ENCODE measurements around the gene UNC50. TPM values are rescaled to one million over a fixed set of nuclear protein-coding genes. Genes with fewer than 3 reads are reported as not detected.

UNC50 gene
- total RNA-seq, 4 donors from 2014 or later: 32.9 to 56.4 (median 49.7) TPM

DNA sequence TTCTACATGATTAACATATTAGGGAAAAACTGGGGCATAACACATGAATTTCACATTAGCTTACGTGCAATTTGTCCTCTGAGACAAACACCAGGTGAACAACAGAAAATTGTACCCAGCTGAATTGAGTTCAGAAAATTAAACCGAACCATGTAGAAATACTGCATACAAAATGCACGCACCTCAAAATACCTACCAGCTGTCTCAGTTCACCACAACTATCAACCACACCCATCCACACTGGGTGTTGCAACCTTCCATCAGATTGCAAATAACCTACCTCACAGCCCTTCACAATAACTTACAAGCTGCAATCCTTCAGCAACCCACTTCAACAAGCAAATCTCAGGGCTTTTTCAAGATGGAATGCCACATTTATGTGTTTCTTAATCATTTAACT lies 55.9 kb downstream of the UNC50 start:
- ATAC-seq (ENCODE audit: low FRiP score): no peak
- no peak for DNase-seq (ENCODE audit: low spot score)
- TF ChIP-seq, protein P1, sequence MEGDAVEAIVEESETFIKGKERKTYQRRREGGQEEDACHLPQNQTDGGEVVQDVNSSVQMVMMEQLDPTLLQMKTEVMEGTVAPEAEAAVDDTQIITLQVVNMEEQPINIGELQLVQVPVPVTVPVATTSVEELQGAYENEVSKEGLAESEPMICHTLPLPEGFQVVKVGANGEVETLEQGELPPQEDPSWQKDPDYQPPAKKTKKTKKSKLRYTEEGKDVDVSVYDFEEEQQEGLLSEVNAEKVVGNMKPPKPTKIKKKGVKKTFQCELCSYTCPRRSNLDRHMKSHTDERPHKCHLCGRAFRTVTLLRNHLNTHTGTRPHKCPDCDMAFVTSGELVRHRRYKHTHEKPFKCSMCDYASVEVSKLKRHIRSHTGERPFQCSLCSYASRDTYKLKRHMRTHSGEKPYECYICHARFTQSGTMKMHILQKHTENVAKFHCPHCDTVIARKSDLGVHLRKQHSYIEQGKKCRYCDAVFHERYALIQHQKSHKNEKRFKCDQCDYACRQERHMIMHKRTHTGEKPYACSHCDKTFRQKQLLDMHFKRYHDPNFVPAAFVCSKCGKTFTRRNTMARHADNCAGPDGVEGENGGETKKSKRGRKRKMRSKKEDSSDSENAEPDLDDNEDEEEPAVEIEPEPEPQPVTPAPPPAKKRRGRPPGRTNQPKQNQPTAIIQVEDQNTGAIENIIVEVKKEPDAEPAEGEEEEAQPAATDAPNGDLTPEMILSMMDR (IDR thresholded peaks at IDR 0.05): no peak

DNA sequence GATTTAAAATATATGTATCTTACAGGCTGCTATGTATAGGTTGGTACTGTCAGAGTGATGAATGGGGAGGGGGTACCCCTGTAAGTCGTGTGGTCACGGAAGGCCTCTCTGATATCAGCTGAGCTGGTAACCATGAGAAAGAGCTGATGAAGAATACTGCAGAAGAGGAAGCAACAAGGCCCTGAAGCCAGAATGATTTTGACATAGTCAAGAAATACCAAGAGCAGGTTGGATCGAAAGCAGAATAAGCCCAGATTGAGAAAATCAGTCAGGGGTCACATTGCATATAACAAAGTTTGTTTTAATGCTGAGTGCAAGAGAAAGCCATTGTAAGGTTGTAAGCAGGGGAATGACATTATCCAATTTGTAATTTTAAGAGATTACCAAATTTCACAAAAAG lies 57.3 kb downstream of the UNC50 start:
- TF ChIP-seq, protein P1 (IDR thresholded peaks at IDR 0.05): no peak
- DNase-seq (ENCODE audit: low spot score) (no peak), ATAC-seq (ENCODE audit: low FRiP score) (no peak)

Other genes with a start within 250 kb of the UNC50 start
- 10 to 100 TPM; 19.6 to 32.2 (median 28.0) TPM for gene INPP4A, start 163.7 kb upstream of the UNC50 start, total RNA-seq
- 10 to 100 TPM; 17.6 to 40.0 (median 21.6) TPM for gene COA5, start 77 bp upstream of the UNC50 start, total RNA-seq
- 10 to 100 TPM; 20.1 to 93.7 (median 43.2) TPM for gene MGAT4A, start 122.5 kb downstream of the UNC50 start, total RNA-seq

All from omental fat pad (tissue), 4 donors.